DMS153 treated with DMSO at 0.1 percent for 48 hours (cell line): ENCODE results near the gene DUSP22.

ENCODE experiments used
- DNase-seq: peaks from one replicate; lab custom pipeline; 2025; ENCODE audit not compliant: unreplicated experiment; lab: John Stamatoyannopoulos, UW

Gene DUSP22

DNA sequence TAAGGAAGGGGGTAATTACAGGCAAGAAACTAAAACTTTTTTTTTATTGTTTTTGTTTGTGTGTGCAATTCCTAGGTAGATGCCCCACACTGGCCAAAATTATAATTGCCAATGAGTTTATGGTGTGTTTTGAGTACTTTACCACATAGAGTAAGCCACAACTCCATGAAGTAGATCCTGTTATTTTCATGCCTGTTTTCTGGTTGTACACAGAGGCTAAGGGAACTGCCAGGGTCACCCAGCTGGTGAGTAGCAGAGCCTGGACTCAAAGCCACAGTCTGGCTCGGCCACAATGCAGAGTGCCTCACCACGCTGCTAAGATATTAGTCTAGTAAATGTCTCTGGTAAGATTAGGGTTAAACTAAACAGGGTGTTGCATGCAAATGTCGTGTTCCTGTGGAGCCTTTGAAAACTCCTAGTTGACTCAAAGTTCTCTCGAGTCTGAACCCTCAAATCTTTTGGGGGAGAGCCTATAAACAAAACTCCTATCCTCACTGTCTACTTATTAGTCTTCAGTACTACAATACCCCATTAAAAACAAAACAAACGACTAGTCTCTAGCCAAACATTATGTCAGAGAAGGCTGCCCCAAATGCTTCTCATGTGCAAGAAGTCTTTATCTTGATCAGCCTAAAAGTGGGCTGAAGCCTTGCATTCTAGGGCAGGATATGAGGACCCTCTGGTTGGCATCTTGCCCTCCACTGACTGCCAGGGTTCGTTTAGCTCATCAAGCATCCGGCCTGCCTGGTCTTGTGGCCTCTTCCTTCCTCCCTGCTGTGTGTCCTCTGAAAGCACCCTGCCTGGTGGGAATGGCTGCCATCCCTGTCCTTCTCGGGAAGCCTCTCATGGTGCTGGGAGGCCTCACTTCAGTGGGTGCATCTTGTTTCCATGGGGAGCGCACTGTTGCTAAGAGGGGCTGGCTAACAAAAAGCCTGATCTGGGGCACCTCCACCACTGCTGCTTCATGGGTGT, 4.2 kb downstream of the DUSP22 start:
- no peak for DNase-seq

DNA sequence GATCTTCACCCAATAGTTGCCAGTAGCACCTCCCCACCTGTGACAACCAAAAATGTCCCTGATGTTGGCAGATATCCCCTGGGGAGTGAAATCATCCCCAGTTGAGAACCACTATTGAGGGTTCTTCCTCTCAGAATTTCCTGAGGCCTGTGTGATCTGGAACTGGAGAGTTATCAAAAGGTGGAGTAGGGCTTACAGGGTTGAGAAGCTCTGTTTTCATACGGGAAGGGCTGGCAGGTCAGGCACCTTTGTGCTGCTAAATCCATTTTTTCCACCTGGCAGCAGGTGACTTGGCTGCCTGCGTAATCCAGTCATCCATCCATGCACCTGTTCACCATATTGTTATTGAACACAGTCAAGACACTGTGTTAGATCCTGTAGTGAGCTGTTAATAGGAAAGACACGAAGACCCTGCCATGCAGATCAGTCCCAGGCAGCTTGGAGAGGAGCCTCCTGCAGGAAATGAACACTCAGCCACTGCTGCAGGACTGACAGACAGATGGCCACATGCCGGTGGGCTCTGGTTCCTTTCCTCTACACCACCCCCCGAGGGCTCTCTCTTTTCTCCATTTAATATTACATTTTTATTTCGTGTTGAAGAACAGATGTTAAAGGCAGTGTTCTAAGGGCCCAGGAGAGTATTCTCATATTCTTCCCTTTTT, 5.4 kb downstream of the DUSP22 start:
- DNase-seq: no peak

- DNase-seq: no peak
Observed at GRCh38 chr6:298233-299103, 6.2 kb downstream of the DUSP22 start.

- DNase-seq: no peak
Observed at GRCh38 chr6:299104-299980, 7.1 kb downstream of the DUSP22 start.

GRCh38 chr6:300026-300425, 7.7 kb downstream of the DUSP22 start:
- no peak for DNase-seq

GRCh38 chr6:300494-301198, 8.4 kb downstream of the DUSP22 start:
- no peak for DNase-seq

DNA sequence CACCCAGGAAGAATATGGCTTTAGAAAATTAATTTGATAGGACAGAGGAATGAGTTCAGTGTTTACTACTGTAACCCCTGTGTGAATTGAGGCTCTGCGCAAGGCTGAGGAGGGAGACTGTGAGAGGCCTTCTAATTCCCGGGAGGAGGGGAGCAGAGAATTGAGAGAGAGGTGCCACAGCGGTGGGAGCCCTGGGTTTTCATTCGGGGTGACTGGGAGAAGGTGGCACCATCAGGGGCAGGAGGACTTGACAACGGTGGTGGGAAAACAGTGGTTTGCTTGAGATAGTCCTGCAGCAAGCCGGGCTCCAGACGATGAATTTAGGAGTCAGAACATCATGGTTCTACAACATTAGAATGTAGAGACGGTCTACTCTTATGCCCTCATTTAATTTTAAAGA, 9.2 kb downstream of the DUSP22 start:
- DNase-seq: no peak

- no peak for DNase-seq
Observed at GRCh38 chr6:301929-302705, 9.8 kb downstream of the DUSP22 start.

DNA sequence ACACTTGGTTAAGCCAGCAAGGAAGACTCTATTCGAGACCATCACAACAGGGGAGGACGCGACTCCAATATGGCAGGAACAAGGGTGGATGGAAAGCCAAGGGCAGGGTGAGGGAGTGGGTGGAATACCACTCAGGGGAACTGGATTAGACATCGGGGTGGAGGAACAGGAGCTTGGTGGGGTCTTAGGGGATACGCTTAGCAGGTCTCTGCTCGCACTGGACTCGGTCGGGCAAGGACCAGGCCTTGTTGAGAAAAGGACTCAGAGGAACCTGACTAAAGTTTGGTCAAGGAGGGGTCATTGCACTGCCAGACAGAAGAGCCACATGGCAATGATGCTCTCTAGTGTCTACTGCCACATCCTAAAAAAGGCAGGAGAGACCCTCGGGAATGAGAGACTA, 10.5 kb downstream of the DUSP22 start:
- no peak for DNase-seq

GRCh38 chr6:303263-303662, 11.0 kb downstream of the DUSP22 start:
- no peak for DNase-seq

- DNase-seq: no peak
Observed at GRCh38 chr6:303948-304558, 11.8 kb downstream of the DUSP22 start.

DNA sequence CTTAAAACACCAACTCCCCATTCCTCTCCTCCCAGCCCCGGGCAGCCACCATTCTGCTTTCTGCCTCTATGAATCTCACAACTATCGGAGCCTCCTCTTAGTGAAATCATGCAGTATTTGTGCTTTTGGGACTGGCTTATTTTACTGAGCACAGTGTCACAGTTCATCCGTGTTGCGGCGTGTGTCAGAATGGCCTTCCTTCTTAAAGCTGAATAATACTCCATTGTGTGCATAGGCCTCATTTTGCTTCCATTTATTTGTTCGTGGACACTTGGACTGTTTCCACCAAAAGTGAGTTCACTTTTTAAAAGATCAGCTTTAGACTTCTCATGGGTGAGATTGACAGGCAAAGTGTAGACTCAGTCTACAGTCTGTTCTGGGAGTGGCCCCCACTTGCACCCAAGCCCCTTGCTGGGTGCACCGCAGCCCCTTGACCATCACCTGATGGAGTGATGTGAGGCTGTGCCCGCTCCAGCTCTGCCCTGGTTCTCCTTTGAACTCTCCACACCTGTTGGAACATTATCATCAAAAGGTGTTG, 12.6 kb downstream of the DUSP22 start:
- DNase-seq: no peak

GRCh38 chr6:305371-306206, 13.3 kb downstream of the DUSP22 start:
- DNase-seq: no peak

- DNase-seq: no peak
Observed at GRCh38 chr6:306641-307061, 14.4 kb downstream of the DUSP22 start.

- no peak for DNase-seq
Observed at GRCh38 chr6:307065-307814, 15.0 kb downstream of the DUSP22 start.

- DNase-seq: no peak
Observed at GRCh38 chr6:307874-308273, 15.6 kb downstream of the DUSP22 start.

- no peak for DNase-seq
Observed at GRCh38 chr6:308307-308706, 16.0 kb downstream of the DUSP22 start.
